ENCODE results near the gene LHFPL5. TPM values are rescaled to one million over a fixed set of nuclear protein-coding genes. Genes with fewer than 3 reads are reported as not detected.

The LHFPL5 gene
- total RNA-seq, 4 donors from 2014 or later = not detected

DNA sequence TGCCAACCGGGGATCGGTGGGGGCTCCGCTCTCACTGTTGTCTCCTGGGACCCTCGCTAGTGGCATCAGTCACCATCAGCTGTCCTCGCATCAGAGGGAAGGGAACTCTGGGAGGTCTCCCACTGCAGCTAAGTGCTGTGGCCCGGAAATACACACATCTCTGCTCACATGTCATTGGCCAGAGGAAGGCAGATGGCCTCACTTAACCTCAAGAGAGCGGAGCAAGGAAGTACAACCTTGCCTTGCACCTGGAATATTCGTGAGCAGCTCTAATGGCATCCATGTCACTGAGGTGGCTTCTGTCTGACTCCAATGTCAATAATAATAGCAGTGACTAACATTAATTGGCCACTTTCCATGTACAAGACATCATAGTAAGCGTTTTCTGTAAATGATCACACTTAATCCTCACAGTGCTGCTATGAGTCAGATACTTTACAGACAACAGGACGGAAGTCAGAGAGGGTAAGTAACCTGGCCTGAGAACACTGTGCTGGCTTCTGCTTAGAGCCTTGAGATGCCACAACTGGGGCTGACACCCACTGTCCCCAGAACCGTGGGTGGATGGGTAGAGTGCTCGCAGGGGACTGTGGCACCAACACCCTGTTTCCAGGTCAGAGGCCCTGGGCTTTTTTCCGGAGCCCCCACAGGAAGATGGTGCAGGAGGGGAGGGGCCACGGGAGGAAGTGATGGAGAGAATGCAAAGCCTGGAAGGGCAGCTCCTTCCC is 6.0 kb downstream of the LHFPL5 start:
- no peak for TF ChIP-seq POLR2A (IDR thresholded peaks at IDR 0.05)
- DNase-seq = no peak
- H3K9me3 ChIP-seq = no peaks in the 10 kb centered on the region
- intact Hi-C loops (cut with DNase I) = no loop called here
- H3K27ac ChIP-seq = peak overlapping the region; percentile 30 to 65 (median 48)
- H3K4me1 ChIP-seq = peaks cover 8 to 28% (median 12%) of the 10 kb centered on the region in 3 donors
- 45 to 55% methylated on average over 11 of the region's 14 CpGs for WGBS, 2 donors
- H3K27me3 ChIP-seq = peaks cover 0 to 30% (median 0%) of the 10 kb centered on the region in 4 donors
- H3K4me3 ChIP-seq = no peak overlapping the region
- no peaks in the 10 kb centered on the region for H3K36me3 ChIP-seq

DNA sequence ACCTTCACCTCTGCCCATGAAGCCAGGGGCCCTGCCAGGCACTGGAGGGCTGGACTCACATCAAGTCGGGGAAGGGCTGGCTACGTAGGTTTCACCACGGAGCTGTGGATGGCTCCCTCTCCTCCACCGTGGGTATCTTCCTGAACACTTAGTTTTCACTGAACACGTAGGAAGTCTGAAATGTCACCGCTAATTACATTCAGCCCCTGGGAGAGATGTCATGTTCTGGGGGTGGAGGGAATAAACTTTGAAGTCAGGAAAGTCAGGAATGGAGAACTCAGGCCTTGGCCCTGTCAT is 6.5 kb downstream of the LHFPL5 start:
- intact Hi-C loops (cut with DNase I) = no loop called here
- Histone ChIP-seq H3K36me3 (no peaks in the 10 kb centered on the region), H3K4me3 (no peak overlapping the region), H3K27ac (peak overlapping the region; percentile 30 to 65 (median 48)), H3K4me1 (peaks cover 8 to 28% (median 12%) of the 10 kb centered on the region in 3 donors), H3K9me3 (no peaks in the 10 kb centered on the region), H3K27me3 (peaks cover 0 to 25% (median 0%) of the 10 kb centered on the region in 4 donors)
- no peak for TF ChIP-seq CTCF (IDR thresholded peaks at IDR 0.05)
- WGBS, 2 donors = 50 to 82% methylated on average over 1 to 6 of the region's 6 CpGs
- no peak for DNase-seq

DNA sequence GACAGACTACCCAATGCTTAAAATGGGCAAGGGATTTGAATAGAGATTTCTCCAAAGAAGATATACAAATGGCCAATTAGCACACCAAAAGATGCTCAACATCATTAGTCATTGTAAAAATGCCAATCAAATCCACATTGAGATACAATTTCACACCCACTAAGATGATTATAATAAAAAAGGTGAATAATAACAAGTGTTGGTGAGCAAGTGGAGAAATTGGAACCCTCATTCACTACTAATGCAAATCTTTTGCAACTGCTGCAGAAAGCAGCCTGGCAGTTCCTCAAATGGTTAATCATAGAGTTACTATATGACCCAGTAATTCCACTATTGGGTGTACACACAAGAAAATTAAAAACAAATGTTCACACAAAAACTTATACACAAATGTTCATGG is 12.4 kb downstream of the LHFPL5 start:
- intact Hi-C loops (cut with DNase I) = no loop called here
- Histone ChIP-seq H3K9me3 (peaks cover 0 to 10% (median 9%) of the 10 kb centered on the region in 3 donors), H3K27me3 (peaks cover 0 to 6% (median 0%) of the 10 kb centered on the region in 4 donors), H3K4me1 (peaks cover 2 to 10% (median 4%) of the 10 kb centered on the region in 3 donors), H3K27ac (no peak overlapping the region), H3K4me3 (no peak overlapping the region), H3K36me3 (no peaks in the 10 kb centered on the region)
- TF ChIP-seq CTCF (IDR thresholded peaks at IDR 0.05) (no peak), POLR2A (IDR thresholded peaks at IDR 0.05) (no peak)
- DNase-seq = no peak

GRCh38 chr6:35823601-35824000 is 18.4 kb downstream of the LHFPL5 start:
- no peak for TF ChIP-seq POLR2A (IDR thresholded peaks at IDR 0.05)
- no peak for TF ChIP-seq CTCF (IDR thresholded peaks at IDR 0.05)
- intact Hi-C loops (cut with DNase I) = no loop called here
- no peaks in the 10 kb centered on the region for H3K36me3 ChIP-seq
- no peak overlapping the region for H3K4me3 ChIP-seq
- H3K9me3 ChIP-seq = no peaks in the 10 kb centered on the region
- H3K4me1 ChIP-seq = no peaks in the 10 kb centered on the region
- H3K27me3 ChIP-seq = peaks cover 0 to 14% (median 0%) of the 10 kb centered on the region in 4 donors
- H3K27ac ChIP-seq = no peak overlapping the region
- WGBS, 2 donors = 79 to 87% methylated on average over 2 of the region's 2 CpGs
- no peak for DNase-seq

DNA sequence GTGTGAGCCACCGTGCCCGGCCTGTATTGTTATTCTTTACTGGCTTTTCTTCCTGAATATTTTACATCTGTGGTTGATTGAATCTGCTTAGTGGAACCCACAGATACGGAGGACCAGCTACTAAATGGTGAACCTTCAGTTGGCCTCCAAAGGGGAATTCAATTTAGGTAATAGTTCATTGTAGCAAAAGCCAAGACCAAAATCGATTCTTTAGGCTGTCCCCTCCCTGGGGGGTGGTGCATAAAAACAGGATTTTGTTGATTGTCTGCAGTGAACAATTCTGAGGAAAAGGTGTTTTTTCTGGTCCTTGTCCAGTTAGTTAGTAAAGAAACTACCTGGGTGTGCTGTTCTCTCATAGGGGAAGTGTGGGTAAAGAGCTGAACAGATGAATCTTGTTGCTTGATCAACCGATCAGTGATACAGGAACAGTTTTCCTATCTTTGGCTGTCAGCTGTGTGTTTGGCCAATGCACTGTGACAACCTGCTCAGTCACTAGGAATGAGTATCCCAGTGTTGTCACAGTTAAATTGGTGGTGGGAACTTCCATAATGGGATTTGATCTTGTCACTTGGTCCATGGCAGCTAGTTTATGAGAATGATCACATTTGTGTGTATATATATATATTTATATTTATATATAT is 19.5 kb downstream of the LHFPL5 start:
- peaks cover 0 to 8% (median 0%) of the 10 kb centered on the region in 4 donors for H3K27me3 ChIP-seq
- no peaks in the 10 kb centered on the region for H3K9me3 ChIP-seq
- no peak for TF ChIP-seq POLR2A (IDR thresholded peaks at IDR 0.05)
- no peak for TF ChIP-seq CTCF (IDR thresholded peaks at IDR 0.05)
- H3K4me1 ChIP-seq = no peaks in the 10 kb centered on the region
- H3K36me3 ChIP-seq = no peaks in the 10 kb centered on the region
- no peak for DNase-seq
- intact Hi-C loops (cut with DNase I) = no loop called here
- H3K4me3 ChIP-seq = no peak overlapping the region
- H3K27ac ChIP-seq = no peak overlapping the region
- 79 to 81% methylated on average over 5 of the region's 5 CpGs for WGBS, 2 donors

All from esophagus squamous epithelium (tissue), 5 donors.